GM23338 (cell line): ENCODE data around the gene FOXE3.
"Not testable (repeated sequence)": the region's sequence is repeated elsewhere in the genome, so short reads cannot be mapped to it uniquely, and the experiment has no call there.

Source experiments
- CREB1 ChIP-seq: fragments of 250-450 bp; sonication (Bioruptor Pico); IDR thresholded peaks from 2 replicates; pipeline ENCODE4 v1.5.0; 2020; ENCODE audit warnings: low read depth, mild to moderate bottlenecking, moderate library complexity
- EZH2phosphoT487 ChIP-seq: fragments of 200-600 bp; sonication (generic); IDR thresholded peaks from one replicate; pipeline ENCODE4 v1.8.1; 2018; ENCODE audit warnings: antibody characterized with exemption; ENCODE audit not compliant: unreplicated experiment
- POLR2AphosphoS5 ChIP-seq: IDR thresholded peaks from 2 replicates; pipeline ENCODE4 v1.6.1; 2016; ENCODE audit warnings: antibody characterized with exemption, low read depth
- REST ChIP-seq: IDR thresholded peaks from one replicate; pipeline ENCODE4 v1.6.1; 2018; ENCODE audit warnings: antibody characterized with exemption; ENCODE audit not compliant: unreplicated experiment
- ZNF114 ChIP-seq: fragments of 250-450 bp; sonication (Bioruptor Pico); IDR thresholded peaks from 2 replicates; pipeline ENCODE4 v1.5.0; 2020; ENCODE audit warnings: mild to moderate bottlenecking, moderate library complexity
- TF ChIP-seq, protein P1 (sequence below), 2 experiments: fragments of 200-600 bp in 1 of 2; sonication (generic) in 1 of 2; conservative IDR thresholded peaks; 2 replicates each; pipeline versions ENCODE4 v1.5.1 to v1.6.1; 2016 to 2017; ENCODE audit warnings: antibody characterized with exemption in 2 of 2, low read depth in 2 of 2, mild to moderate bottlenecking in 2 of 2, moderate library complexity in 1 of 2

DNA sequence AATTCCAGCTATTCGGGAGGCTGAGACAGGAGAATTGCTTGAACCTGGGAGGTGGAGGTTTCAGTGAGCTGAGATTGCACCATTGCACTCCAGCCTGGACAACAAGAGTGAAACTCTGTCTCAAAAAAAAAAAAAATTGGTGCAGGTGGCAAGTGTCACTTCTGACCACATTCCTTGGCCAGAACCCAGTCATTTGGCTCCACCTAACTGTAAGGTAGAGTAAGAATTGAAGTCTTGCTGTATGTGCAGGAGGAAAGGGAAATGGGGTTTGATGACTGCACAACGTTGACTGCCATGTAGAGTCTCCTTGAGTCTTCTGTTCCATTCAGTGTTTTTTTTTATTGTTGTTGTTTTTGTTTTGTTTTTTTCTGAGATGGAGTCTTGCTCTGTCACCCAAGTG, 37.8 kb downstream of the FOXE3 start:
- TF ChIP-seq, protein P1, sequence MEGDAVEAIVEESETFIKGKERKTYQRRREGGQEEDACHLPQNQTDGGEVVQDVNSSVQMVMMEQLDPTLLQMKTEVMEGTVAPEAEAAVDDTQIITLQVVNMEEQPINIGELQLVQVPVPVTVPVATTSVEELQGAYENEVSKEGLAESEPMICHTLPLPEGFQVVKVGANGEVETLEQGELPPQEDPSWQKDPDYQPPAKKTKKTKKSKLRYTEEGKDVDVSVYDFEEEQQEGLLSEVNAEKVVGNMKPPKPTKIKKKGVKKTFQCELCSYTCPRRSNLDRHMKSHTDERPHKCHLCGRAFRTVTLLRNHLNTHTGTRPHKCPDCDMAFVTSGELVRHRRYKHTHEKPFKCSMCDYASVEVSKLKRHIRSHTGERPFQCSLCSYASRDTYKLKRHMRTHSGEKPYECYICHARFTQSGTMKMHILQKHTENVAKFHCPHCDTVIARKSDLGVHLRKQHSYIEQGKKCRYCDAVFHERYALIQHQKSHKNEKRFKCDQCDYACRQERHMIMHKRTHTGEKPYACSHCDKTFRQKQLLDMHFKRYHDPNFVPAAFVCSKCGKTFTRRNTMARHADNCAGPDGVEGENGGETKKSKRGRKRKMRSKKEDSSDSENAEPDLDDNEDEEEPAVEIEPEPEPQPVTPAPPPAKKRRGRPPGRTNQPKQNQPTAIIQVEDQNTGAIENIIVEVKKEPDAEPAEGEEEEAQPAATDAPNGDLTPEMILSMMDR (conservative IDR thresholded peaks at IDR 0.05; ENCODE audit: low read depth in 2 of 2), result not testable (repeated sequence)
- TF ChIP-seq REST; ZNF114 (CRISPR knock-in tag); EZH2phosphoT487; CREB1 (CRISPR knock-in tag); POLR2AphosphoS5: not testable (repeated sequence)
